GM23338 (cell line): ENCODE measurements around the gene DSCAML1. TPM values are rescaled to one million over a fixed set of nuclear protein-coding genes. Genes with fewer than 3 reads are reported as not detected.

ENCODE experiments used
- ATAC-seq: fragments of 200-7000 bp; cut with Tn5 transposase; 3 replicates; pipeline ENCODE4 v1.9.1; 2020
- DNase-seq: peaks from one replicate; pipeline ENCODE4 v3.0.0-alpha.2; 2015; ENCODE audit warnings: low spot score
- H2AFZ ChIP-seq: fragments of 200-600 bp; sonication (generic); 2 replicates; pipeline ENCODE4 v1.8.0; 2016; ENCODE audit warnings: antibody characterized with exemption, mild to moderate bottlenecking, moderate library complexity
- H3F3A ChIP-seq: fragments of 200-600 bp; sonication (generic); replicated peaks from 2 replicates; pipeline ENCODE4 v1.8.0; 2017; ENCODE audit warnings: antibody characterized with exemption, mixed run types, low read depth
- H3K27ac ChIP-seq: fragments of 200-600 bp; sonication (generic); 2 replicates; pipeline ENCODE4 v1.6.1; 2016; ENCODE audit warnings: low read depth
- H3K27me3 ChIP-seq: fragments of 200-600 bp; sonication (generic); 2 replicates; pipeline ENCODE4 v1.8.0; 2016; ENCODE audit warnings: mild to moderate bottlenecking, mixed run types, moderate library complexity; ENCODE audit not compliant: insufficient read depth
- H3K36me3 ChIP-seq: fragments of 200-600 bp; sonication (generic); 2 replicates; pipeline ENCODE4 v1.8.0; 2016; ENCODE audit warnings: mild to moderate bottlenecking; ENCODE audit not compliant: insufficient read depth
- H3K4me1 ChIP-seq: fragments of 200-600 bp; sonication (generic); 2 replicates; pipeline ENCODE4 v1.8.0; 2016; ENCODE audit warnings: mild to moderate bottlenecking, moderate library complexity; ENCODE audit not compliant: insufficient read depth
- H3K4me2 ChIP-seq: fragments of 200-600 bp; sonication (generic); 2 replicates; pipeline ENCODE4 v1.7.1; 2017; ENCODE audit warnings: mixed run types
- H3K4me3 ChIP-seq: fragments of 200-600 bp; sonication (generic); 2 replicates; pipeline ENCODE4 v1.6.1; 2016; ENCODE audit warnings: mixed run types
- H3K79me2 ChIP-seq: fragments of 200-600 bp; sonication (generic); replicated peaks from 2 replicates; pipeline ENCODE4 v1.8.0; 2017; ENCODE audit warnings: mild to moderate bottlenecking; ENCODE audit not compliant: insufficient read depth
- H3K9me2 ChIP-seq: fragments of 200-600 bp; sonication (generic); 2 replicates; pipeline ENCODE4 v1.8.0; 2017; ENCODE audit not compliant: insufficient read depth
- H4K20me1 ChIP-seq: fragments of 200-600 bp; sonication (generic); replicated peaks from 2 replicates; pipeline ENCODE4 v1.8.0; 2017; ENCODE audit warnings: mild to moderate bottlenecking; ENCODE audit not compliant: insufficient read depth
- H3K27ac Mint-ChIP-seq: 2 replicates; pipeline ENCODE4 v1.8.0; 2020; ENCODE audit warnings: inconsistent platforms, mild to moderate bottlenecking, moderate library complexity, mixed read lengths
- H3K27me3 Mint-ChIP-seq: 3 replicates; pipeline ENCODE4 v1.8.0; 2022; ENCODE audit warnings: low read depth, mild to moderate bottlenecking, moderate library complexity, mixed read lengths, inconsistent platforms; ENCODE audit not compliant: insufficient read depth, poor library complexity
- H3K36me3 Mint-ChIP-seq: 3 replicates; pipeline ENCODE4 v1.8.0; 2021; ENCODE audit warnings: low read depth, mild to moderate bottlenecking, inconsistent platforms, moderate library complexity, mixed read lengths
- H3K4me1 Mint-ChIP-seq: 3 replicates; pipeline ENCODE4 v1.8.0; 2020; ENCODE audit warnings: mild to moderate bottlenecking, inconsistent platforms, mixed read lengths
- H3K4me3 Mint-ChIP-seq: 3 replicates; pipeline ENCODE4 v1.8.0; 2021; ENCODE audit warnings: moderate library complexity, mild to moderate bottlenecking, inconsistent platforms, mixed read lengths
- H3K9me3 Mint-ChIP-seq: 3 replicates; pipeline ENCODE4 v1.8.0; 2020; ENCODE audit warnings: moderate library complexity, mild to moderate bottlenecking, inconsistent platforms, mixed read lengths
- CREB1 ChIP-seq: fragments of 250-450 bp; sonication (Bioruptor Pico); IDR thresholded peaks from 2 replicates; pipeline ENCODE4 v1.5.0; 2020; ENCODE audit warnings: low read depth, mild to moderate bottlenecking, moderate library complexity
- CTCF ChIP-seq, 2 experiments: fragments of 200-600 bp in 1 of 2; sonication (generic) in 1 of 2; conservative IDR thresholded peaks; 2 replicates each; pipeline versions ENCODE4 v1.5.1 to v1.6.1; 2016 to 2017; ENCODE audit warnings: antibody characterized with exemption in 2 of 2, low read depth in 2 of 2, mild to moderate bottlenecking in 2 of 2, moderate library complexity in 1 of 2
- EZH2phosphoT487 ChIP-seq: fragments of 200-600 bp; sonication (generic); IDR thresholded peaks from one replicate; pipeline ENCODE4 v1.8.1; 2018; ENCODE audit warnings: antibody characterized with exemption; ENCODE audit not compliant: unreplicated experiment
- JUNB ChIP-seq: IDR thresholded peaks from one replicate; pipeline ENCODE4 v1.6.1; 2016; ENCODE audit warnings: antibody characterized with exemption; ENCODE audit not compliant: unreplicated experiment
- NANOG ChIP-seq: IDR thresholded peaks from 2 replicates; pipeline ENCODE4 v1.6.1; 2016; ENCODE audit warnings: antibody characterized with exemption, borderline replicate concordance
- POLR2AphosphoS5 ChIP-seq: IDR thresholded peaks from 2 replicates; pipeline ENCODE4 v1.6.1; 2016; ENCODE audit warnings: antibody characterized with exemption, low read depth
- STAT1 ChIP-seq: IDR thresholded peaks from one replicate; pipeline ENCODE4 v1.6.1; 2016; ENCODE audit warnings: antibody characterized with exemption; ENCODE audit not compliant: unreplicated experiment
- ZNF114 ChIP-seq: fragments of 250-450 bp; sonication (Bioruptor Pico); IDR thresholded peaks from 2 replicates; pipeline ENCODE4 v1.5.0; 2020; ENCODE audit warnings: mild to moderate bottlenecking, moderate library complexity
- ZNF331 ChIP-seq: fragments of 250-450 bp; sonication (Bioruptor Pico); IDR thresholded peaks from 2 replicates; pipeline ENCODE4 v1.5.0; 2020; ENCODE audit warnings: low read depth, mild to moderate bottlenecking, moderate library complexity
- polyA plus RNA-seq: library from polyadenylated mRNA; unstranded; fragments of >200 nt; fragmentation: Nextera tagmentation; extraction: Ambion mirVana; gene quantifications from 2 replicates; pipeline ENCODE4 v1.2.1, GENCODE V29; 2016
- total RNA-seq: library from RNA; depleted of rRNA; stranded (reverse); fragments of >200 nt; shearing (Covaris generic); gene quantifications from 2 replicates; pipeline ENCODE4 v1.2.3, GENCODE V29; 2014
- TF ChIP-seq, protein P1 (sequence below): fragments of 250-450 bp; sonication (Bioruptor Pico); IDR thresholded peaks from 2 replicates; pipeline ENCODE4 v1.5.0; 2020; ENCODE audit warnings: mild to moderate bottlenecking, moderate library complexity

Gene DSCAML1
- total and polyA plus RNA-seq, 2 experiments from 2014 or later, result 0.17 TPM; not detected in 1

GRCh38 chr11:117548876-117549275 lies 248.1 kb downstream of the DSCAML1 start (continued):
- TF ChIP-seq, protein P1, sequence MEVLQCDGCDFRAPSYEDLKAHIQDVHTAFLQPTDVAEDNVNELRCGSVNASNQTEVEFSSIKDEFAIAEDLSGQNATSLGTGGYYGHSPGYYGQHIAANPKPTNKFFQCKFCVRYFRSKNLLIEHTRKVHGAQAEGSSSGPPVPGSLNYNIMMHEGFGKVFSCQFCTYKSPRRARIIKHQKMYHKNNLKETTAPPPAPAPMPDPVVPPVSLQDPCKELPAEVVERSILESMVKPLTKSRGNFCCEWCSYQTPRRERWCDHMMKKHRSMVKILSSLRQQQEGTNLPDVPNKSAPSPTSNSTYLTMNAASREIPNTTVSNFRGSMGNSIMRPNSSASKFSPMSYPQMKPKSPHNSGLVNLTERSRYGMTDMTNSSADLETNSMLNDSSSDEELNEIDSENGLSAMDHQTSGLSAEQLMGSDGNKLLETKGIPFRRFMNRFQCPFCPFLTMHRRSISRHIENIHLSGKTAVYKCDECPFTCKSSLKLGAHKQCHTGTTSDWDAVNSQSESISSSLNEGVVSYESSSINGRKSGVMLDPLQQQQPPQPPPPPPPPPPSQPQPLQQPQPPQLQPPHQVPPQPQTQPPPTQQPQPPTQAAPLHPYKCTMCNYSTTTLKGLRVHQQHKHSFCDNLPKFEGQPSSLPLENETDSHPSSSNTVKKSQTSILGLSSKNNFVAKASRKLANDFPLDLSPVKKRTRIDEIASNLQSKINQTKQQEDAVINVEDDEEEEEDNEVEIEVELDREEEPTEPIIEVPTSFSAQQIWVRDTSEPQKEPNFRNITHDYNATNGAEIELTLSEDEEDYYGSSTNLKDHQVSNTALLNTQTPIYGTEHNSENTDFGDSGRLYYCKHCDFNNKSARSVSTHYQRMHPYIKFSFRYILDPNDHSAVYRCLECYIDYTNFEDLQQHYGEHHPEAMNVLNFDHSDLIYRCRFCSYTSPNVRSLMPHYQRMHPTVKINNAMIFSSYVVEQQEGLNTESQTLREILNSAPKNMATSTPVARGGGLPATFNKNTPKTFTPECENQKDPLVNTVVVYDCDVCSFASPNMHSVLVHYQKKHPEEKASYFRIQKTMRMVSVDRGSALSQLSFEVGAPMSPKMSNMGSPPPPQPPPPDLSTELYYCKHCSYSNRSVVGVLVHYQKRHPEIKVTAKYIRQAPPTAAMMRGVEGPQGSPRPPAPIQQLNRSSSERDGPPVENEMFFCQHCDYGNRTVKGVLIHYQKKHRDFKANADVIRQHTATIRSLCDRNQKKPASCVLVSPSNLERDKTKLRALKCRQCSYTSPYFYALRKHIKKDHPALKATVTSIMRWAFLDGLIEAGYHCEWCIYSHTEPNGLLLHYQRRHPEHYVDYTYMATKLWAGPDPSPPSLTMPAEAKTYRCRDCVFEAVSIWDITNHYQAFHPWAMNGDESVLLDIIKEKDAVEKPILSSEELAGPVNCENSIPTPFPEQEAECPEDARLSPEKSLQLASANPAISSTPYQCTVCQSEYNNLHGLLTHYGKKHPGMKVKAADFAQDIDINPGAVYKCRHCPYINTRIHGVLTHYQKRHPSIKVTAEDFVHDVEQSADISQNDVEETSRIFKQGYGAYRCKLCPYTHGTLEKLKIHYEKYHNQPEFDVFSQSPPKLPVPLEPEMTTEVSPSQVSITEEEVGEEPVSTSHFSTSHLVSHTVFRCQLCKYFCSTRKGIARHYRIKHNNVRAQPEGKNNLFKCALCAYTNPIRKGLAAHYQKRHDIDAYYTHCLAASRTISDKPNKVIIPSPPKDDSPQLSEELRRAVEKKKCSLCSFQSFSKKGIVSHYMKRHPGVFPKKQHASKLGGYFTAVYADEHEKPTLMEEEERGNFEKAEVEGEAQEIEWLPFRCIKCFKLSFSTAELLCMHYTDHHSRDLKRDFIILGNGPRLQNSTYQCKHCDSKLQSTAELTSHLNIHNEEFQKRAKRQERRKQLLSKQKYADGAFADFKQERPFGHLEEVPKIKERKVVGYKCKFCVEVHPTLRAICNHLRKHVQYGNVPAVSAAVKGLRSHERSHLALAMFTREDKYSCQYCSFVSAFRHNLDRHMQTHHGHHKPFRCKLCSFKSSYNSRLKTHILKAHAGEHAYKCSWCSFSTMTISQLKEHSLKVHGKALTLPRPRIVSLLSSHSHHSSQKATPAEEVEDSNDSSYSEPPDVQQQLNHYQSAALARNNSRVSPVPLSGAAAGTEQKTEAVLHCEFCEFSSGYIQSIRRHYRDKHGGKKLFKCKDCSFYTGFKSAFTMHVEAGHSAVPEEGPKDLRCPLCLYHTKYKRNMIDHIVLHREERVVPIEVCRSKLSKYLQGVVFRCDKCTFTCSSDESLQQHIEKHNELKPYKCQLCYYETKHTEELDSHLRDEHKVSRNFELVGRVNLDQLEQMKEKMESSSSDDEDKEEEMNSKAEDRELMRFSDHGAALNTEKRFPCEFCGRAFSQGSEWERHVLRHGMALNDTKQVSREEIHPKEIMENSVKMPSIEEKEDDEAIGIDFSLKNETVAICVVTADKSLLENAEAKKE, result no peak
- no peak for TF ChIP-seq ZNF331 (CRISPR knock-in tag)

- ATAC-seq, result no peak
- Mint-ChIP-seq H3K4me3 (no peak overlapping the region), H3K4me1 (peaks cover 32% of the 10 kb centered on the region), H3K27ac (no peak overlapping the region; the same call in 1 of the 2 replicates), H3K36me3 (no peaks in the 10 kb centered on the region; the same call in 2 of the 3 replicates), H3K27me3 (peaks cover 20% of the 10 kb centered on the region), H3K9me3 (no peaks in the 10 kb centered on the region)
- Histone ChIP-seq H3K36me3 (no peaks in the 10 kb centered on the region), H2AFZ (peak overlapping the region; percentile 97; the same call in 1 of the 2 replicates), H3K27me3 (no peaks in the 10 kb centered on the region), H3K4me2 (no peak overlapping the region), H3K4me1 (peaks cover 19% of the 10 kb centered on the region), H4K20me1 (no peaks in the 10 kb centered on the region), H3K27ac (no peak overlapping the region), H3K4me3 (no peak overlapping the region), H3K9me2 (no peaks in the 10 kb centered on the region), H3K79me2 (no peaks in the 10 kb centered on the region), H3F3A (no peaks in the 10 kb centered on the region)
- no peak for DNase-seq
- TF ChIP-seq EZH2phosphoT487 (no peak), CREB1 (no peak), CTCF (conservative IDR thresholded peaks at IDR 0.05; ENCODE audit: low read depth in 2 of 2) (no peak), ZNF331 (CRISPR knock-in tag) (no peak), POLR2AphosphoS5 (no peak), NANOG (no peak), STAT1 (no peak), ZNF114 (CRISPR knock-in tag) (no peak), JUNB (no peak)
Observed at GRCh38 chr11:117547946-117548345, 249.1 kb downstream of the DSCAML1 start.
